Gastrocnemius medialis (tissue), 4 donors: ENCODE measurements around the gene NDUFS1.

Experiments used
- POLR2A ChIP-seq, 2 donors: fragments of 450-650 bp; IDR thresholded peaks; one replicate each; pipeline ENCODE4 v1.6.1; 2017; ENCODE audit warnings: antibody characterized with exemption in 2 of 2, mild to moderate bottlenecking in 2 of 2, moderate library complexity in 2 of 2
- TF ChIP-seq, protein P1 (sequence below), 5 experiments: fragments of 450-650 bp in 3 of 5; fragments of 200-600 bp in 2 of 5; sonication (generic) in 2 of 5; IDR thresholded peaks in 4 of 5; conservative IDR thresholded peaks in 1 of 5; 1 replicate in 4 of 5; 2 replicates in 1 of 5; pipeline ENCODE4 v1.5.1; 2016 to 2019; ENCODE audit warnings: antibody characterized with exemption in 5 of 5, mild to moderate bottlenecking in 3 of 5, moderate library complexity in 3 of 5

DNA sequence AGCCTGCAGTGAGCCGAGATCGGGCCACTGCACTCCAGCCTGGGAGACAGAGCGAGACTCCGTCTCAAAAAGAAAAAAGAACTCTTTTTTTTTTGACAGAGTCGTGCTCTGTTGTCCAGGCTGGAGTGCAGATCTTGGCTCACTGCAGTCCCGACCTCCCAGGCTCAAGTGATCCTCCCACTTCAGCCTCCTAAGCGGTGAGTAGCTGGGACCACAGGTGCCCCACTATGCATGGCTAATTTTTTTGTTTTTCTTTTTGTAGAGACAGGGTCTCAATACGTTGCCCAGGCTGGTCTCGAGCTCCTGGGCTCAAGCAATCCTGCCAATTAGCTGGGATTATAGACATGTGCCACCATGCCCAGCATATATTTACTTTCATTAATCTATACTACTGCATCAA is 60.8 kb downstream of the NDUFS1 start:
- TF ChIP-seq, protein P1, sequence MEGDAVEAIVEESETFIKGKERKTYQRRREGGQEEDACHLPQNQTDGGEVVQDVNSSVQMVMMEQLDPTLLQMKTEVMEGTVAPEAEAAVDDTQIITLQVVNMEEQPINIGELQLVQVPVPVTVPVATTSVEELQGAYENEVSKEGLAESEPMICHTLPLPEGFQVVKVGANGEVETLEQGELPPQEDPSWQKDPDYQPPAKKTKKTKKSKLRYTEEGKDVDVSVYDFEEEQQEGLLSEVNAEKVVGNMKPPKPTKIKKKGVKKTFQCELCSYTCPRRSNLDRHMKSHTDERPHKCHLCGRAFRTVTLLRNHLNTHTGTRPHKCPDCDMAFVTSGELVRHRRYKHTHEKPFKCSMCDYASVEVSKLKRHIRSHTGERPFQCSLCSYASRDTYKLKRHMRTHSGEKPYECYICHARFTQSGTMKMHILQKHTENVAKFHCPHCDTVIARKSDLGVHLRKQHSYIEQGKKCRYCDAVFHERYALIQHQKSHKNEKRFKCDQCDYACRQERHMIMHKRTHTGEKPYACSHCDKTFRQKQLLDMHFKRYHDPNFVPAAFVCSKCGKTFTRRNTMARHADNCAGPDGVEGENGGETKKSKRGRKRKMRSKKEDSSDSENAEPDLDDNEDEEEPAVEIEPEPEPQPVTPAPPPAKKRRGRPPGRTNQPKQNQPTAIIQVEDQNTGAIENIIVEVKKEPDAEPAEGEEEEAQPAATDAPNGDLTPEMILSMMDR (IDR thresholded peaks at IDR 0.05 in 4 of 5, conservative IDR thresholded peaks at IDR 0.05 in 1 of 5), result no peak
- no peak for TF ChIP-seq POLR2A (IDR thresholded peaks at IDR 0.05)
